IPS-15b (cell line): ENCODE results near the gene TOMM40.

Experiments used
- H3K27me3 ChIP-seq: one replicate; pipeline ENCODE4 v1.6.1; 2013; ENCODE audit warnings: low read length; ENCODE audit not compliant: control insufficient read depth, insufficient read depth
- H3K36me3 ChIP-seq: one replicate; pipeline ENCODE4 v1.6.1; 2013; ENCODE audit warnings: low read length; ENCODE audit not compliant: control insufficient read depth, insufficient read depth
- H3K4me1 ChIP-seq: one replicate; pipeline ENCODE4 v1.6.1; 2013; ENCODE audit warnings: mild to moderate bottlenecking, low read length; ENCODE audit not compliant: control insufficient read depth, insufficient read depth
- H3K4me3 ChIP-seq: one replicate; pipeline ENCODE4 v1.5.1; 2013; ENCODE audit warnings: low read depth, low read length
- H3K9ac ChIP-seq: one replicate; pipeline ENCODE4 v1.6.1; 2013; ENCODE audit warnings: low read depth, mild to moderate bottlenecking, low read length
- H3K9me3 ChIP-seq: one replicate; pipeline ENCODE4 v1.6.1; 2013; ENCODE audit warnings: mild to moderate bottlenecking, low read length; ENCODE audit not compliant: control insufficient read depth, insufficient read depth

TOMM40 gene

DNA sequence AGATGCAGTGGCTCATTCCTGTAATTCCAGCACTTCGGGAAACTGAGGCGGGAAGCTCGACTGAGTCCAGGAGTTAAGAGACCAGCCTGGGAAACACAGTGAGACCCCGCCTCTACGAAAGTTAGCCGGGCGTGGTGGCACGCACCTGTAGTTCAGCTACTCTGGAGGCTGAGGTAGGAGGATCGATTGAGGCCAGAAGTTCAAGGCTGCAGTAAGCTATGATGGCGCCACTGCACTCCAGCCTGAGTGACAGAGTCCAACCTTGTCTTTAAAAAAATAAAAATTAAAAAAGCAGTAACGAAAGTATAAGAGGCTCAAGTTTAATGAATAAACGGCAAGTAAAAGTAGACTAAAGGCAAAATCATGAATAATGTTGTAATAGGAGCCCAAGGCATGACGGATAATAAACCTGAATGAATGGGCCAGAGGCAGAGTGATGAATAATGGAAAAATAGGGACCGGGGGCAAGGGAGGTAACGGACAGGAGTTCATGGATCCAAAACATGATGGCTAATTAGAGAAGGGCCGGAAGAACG lies 1.2 kb upstream of the TOMM40 start:
- Histone ChIP-seq H3K27me3 (no peaks in the 10 kb centered on the region), H3K36me3 (peaks cover 46% of the 10 kb centered on the region), H3K4me3 (peak overlapping the region; percentile 66), H3K4me1 (peaks cover 4% of the 10 kb centered on the region), H3K9ac (peak overlapping the region; percentile 66), H3K9me3 (no peaks in the 10 kb centered on the region)

DNA sequence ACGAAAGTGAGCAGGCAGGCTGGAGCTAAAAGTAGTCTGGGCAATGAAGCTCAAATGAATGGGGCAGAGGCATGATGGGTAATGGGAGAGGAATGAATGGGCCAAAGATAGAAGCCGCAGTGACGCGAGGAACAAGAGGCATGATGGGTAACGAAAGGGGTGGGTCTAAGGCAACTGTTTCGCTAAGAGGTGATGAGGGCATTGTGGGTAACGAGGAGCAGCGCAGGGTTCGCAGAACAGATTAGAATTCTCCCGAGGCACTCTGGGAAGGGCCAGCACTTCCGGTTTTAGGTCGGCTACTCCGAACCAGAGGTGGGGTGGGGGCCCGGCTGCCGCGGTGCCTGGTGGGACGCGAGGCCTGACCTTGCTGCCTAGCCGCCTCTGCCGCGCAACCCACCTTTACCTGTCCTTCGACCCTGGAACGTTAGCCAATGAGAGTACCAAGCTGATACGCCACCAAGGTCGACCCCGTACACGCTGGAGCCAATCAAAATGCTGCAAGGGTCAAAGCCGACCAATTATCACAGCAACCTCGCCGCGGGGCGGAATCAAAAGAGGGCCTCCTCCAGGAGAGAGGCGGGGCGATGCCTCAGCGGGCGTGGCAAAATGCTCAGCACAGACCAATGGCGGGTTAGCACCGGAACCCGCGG lies 563 bp upstream of the TOMM40 start:
- Histone ChIP-seq H3K4me1 (peaks cover 4% of the 10 kb centered on the region), H3K4me3 (peak overlapping the region; percentile 66), H3K27me3 (no peaks in the 10 kb centered on the region), H3K36me3 (peaks cover 52% of the 10 kb centered on the region), H3K9me3 (no peaks in the 10 kb centered on the region), H3K9ac (peak overlapping the region; percentile 66)

DNA sequence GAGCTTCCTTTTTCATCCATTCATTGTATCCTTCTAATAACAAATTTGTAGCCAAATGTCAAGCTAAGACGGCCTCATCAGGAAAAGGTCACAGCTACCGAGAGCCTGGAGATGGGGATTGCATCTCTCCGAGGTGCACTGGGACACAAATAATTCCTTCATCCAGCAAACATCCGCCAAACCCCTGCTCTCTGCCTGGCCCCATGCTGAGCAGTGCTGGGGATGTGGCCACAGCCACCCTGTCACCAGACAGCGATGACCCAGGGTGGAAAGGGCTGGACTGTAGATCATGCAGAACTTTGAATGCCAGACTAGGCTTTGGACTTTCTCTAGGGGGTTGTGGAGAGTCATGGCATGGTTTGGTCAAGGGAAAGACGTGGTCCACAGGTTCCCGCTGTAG lies 1.9 kb downstream of the TOMM40 start:
- Histone ChIP-seq H3K27me3 (no peaks in the 10 kb centered on the region), H3K4me1 (peaks cover 4% of the 10 kb centered on the region), H3K36me3 (peaks cover 56% of the 10 kb centered on the region), H3K9ac (no peak overlapping the region), H3K4me3 (no peak overlapping the region), H3K9me3 (no peaks in the 10 kb centered on the region)

DNA sequence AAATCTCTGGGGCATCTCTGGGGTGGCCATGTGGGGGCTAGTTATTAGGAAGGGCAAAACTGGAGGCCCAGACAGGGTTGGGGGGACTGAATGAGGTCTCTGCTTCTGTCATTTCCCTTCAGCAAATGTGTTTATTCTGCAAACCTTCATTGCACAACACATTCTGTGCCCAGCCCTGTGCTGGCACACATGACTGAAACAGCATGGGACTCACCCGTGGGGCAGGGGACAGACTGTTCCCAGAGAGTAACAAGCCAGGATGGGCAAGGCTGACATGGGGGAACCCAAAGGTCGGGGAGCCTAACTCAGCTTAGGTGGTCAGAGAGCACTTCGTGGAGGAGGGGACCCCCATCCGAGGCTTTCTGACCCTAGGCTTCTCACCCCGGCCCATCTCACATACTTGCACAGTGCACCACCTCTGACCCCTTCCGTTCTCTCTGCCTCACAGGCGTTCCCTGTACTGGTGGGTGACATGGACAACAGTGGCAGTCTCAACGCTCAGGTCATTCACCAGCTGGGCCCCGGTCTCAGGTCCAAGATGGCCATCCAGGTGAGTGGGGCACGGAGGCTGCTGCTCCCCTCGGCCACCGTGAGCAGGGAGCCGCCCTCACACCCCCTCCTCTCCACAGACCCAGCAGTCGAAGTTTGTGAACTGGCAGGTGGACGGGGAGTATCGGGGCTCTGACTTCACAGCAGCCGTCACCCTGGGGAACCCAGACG lies 2.4 kb downstream of the TOMM40 start:
- peaks cover 4% of the 10 kb centered on the region for H3K4me1 ChIP-seq
- no peaks in the 10 kb centered on the region for H3K9me3 ChIP-seq
- H3K36me3 ChIP-seq: peaks cover 55% of the 10 kb centered on the region
- no peak overlapping the region for H3K9ac ChIP-seq
- H3K4me3 ChIP-seq: no peak overlapping the region
- H3K27me3 ChIP-seq: no peaks in the 10 kb centered on the region

DNA sequence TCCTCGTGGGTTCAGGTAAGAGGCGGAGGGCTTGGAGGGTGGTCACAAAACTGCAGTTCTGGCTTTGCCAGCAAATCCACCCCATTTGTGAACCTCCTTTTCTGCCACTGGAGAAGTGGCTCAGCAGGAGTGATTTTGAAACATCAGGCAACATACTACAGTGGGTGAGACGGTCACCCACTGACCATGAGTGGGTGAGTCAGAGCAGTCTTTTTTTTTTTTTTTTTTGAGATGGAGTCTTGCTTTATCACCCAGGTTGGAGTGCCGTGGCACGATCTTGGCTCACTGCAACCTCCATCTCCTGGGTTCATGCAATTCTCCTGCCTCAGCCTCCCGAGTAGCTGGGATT lies 3.0 kb downstream of the TOMM40 start:
- Histone ChIP-seq H3K4me3 (no peak overlapping the region), H3K36me3 (peaks cover 55% of the 10 kb centered on the region), H3K4me1 (peaks cover 4% of the 10 kb centered on the region), H3K9ac (no peak overlapping the region), H3K9me3 (no peaks in the 10 kb centered on the region), H3K27me3 (no peaks in the 10 kb centered on the region)

DNA sequence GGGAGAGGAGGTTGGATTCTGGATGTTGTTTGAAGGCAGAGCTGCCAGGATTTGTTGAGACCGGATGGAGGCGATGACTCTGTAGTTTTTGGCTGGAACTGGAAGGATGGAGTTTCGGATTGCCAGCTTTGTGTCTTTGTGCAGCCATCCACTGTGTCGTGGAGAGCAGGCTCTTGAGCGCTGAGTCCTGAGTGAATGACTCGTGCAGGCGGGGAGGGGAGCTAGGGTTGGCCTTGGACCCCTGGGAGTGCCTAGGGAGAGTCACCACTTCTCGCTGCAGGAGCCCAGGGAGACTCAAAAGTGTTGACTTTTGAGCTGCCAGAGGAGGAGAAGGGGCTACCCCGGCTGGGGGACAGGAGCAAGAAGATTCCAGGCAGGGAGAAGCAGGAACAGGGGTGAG lies 3.9 kb downstream of the TOMM40 start:
- no peak overlapping the region for H3K4me3 ChIP-seq
- H3K9me3 ChIP-seq: no peaks in the 10 kb centered on the region
- peaks cover 57% of the 10 kb centered on the region for H3K36me3 ChIP-seq
- no peaks in the 10 kb centered on the region for H3K27me3 ChIP-seq
- H3K4me1 ChIP-seq: peaks cover 4% of the 10 kb centered on the region
- no peak overlapping the region for H3K9ac ChIP-seq

DNA sequence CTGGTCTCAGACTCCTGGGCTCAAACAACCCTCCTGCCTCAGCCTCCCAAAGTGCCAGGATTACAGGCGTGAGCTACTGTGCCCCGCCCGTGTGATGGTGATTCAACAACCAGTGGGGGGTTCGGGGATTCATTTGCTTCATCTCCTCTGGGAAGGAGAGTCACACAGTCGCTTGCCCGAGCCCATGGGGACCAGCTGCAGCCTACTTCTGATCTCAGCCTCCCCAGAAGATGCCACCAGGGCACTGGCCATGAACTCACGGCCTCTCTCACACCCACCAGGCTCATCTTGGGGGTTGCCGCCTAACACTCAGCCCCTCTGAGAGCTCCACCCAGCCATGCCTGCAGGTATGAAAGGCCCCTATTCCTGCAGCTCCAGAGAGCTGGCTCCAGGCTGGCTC lies 6.8 kb downstream of the TOMM40 start:
- Histone ChIP-seq H3K36me3 (peaks cover 69% of the 10 kb centered on the region), H3K27me3 (no peaks in the 10 kb centered on the region), H3K9ac (no peak overlapping the region), H3K4me3 (no peak overlapping the region), H3K9me3 (no peaks in the 10 kb centered on the region), H3K4me1 (no peaks in the 10 kb centered on the region)

DNA sequence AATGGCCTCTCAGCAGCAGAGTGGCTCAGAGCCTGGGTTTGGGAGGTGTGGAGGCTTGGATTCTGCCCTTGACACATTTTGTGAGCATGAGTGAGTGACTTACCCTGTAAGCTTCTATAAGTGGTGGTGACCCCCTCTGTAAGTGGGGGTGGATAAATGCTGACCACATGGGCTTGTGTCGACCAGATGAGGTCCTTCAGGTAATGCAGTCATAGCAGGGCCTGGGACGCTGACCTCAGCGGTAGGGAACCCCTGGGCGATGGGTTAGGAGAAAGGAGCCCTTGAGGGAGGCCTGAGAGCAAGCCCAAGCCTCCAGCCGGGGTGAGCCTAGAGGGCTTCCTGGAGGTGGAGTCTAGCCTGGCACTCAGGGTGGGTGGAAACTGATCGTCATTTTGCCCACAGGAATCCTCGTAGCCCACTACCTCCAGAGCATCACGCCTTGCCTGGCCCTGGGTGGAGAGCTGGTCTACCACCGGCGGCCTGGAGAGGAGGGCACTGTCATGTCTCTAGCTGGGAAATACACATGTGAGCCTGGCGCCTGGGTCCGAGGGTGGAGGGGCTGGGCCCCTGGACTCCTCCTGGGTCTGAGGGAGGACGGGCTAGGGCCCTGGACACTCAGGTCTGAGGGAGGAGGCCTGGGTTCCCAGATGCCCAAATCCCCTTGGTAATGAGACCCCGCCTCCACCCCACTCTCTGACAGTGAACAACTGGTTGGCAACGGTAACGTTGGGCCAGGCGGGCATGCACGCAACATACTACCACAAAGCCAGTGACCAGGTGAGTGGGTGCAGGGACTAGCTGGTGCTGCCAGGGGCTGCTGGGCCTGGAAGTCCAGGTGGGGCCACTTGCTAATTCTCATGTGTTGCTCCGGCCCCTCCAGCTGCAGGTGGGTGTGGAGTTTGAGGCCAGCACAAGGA lies 9.5 kb downstream of the TOMM40 start:
- H3K36me3 ChIP-seq: peaks cover 44% of the 10 kb centered on the region
- H3K4me3 ChIP-seq: no peak overlapping the region
- H3K4me1 ChIP-seq: peaks cover 2% of the 10 kb centered on the region
- no peak overlapping the region for H3K9ac ChIP-seq
- no peaks in the 10 kb centered on the region for H3K27me3 ChIP-seq
- H3K9me3 ChIP-seq: no peaks in the 10 kb centered on the region

DNA sequence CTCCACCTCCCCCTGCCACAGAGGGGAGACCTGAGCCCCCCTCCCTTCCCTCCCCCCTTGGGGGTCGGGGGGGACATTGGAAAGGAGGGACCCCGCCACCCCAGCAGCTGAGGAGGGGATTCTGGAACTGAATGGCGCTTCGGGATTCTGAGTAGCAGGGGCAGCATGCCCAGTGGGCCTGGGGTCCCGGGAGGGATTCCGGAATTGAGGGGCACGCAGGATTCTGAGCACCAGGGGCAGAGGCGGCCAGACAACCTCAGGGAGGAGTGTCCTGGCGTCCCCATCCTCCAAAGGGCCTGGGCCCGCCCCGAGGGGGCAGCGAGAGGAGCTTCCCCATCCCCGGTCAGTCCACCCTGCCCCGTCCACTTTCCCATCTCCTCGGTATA lies 12.2 kb downstream of the TOMM40 start:
- no peaks in the 10 kb centered on the region for H3K27me3 ChIP-seq
- H3K4me1 ChIP-seq: peaks cover 2% of the 10 kb centered on the region
- no peak overlapping the region for H3K4me3 ChIP-seq
- no peaks in the 10 kb centered on the region for H3K9me3 ChIP-seq
- peaks cover 35% of the 10 kb centered on the region for H3K36me3 ChIP-seq
- H3K9ac ChIP-seq: no peak overlapping the region

DNA sequence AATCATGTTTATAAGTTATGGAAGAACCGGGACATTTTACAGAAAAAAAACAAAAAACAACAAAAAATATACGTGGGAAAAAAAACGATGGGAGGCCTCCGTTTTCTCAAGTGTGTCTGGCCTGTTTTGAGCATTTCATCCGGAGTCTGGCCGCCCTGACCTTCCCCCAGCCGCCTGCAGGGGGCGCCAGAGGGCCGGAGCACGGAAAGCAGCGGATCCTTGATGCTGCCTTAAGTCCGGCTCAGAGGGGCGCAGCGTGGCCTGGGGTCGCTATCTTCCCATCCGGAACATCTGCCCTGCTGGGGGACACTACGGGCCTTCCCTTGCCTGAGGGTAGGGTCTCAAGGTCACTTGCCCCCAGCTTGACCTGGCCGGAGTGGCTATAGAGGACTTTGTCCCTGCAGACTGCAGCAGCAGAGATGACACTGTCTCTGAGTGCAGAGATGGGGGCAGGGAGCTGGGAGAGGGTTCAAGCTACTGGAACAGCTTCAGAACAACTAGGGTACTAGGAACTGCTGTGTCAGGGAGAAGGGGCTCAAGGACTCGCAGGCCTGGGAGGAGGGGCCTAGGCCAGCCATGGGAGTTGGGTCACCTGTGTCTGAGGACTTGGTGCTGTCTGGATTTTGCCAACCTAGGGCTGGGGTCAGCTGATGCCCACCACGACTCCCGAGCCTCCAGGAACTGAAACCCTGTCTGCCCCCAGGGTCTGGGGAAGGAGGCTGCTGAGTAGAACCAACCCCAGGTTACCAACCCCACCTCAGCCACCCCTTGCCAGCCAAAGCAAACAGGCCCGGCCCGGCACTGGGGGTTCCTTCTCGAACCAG lies 12.8 kb downstream of the TOMM40 start:
- Histone ChIP-seq H3K9me3 (no peaks in the 10 kb centered on the region), H3K4me1 (peaks cover 2% of the 10 kb centered on the region), H3K36me3 (peaks cover 41% of the 10 kb centered on the region), H3K4me3 (peak overlapping the region; percentile 35), H3K27me3 (no peaks in the 10 kb centered on the region), H3K9ac (peak overlapping the region; percentile 16)

DNA sequence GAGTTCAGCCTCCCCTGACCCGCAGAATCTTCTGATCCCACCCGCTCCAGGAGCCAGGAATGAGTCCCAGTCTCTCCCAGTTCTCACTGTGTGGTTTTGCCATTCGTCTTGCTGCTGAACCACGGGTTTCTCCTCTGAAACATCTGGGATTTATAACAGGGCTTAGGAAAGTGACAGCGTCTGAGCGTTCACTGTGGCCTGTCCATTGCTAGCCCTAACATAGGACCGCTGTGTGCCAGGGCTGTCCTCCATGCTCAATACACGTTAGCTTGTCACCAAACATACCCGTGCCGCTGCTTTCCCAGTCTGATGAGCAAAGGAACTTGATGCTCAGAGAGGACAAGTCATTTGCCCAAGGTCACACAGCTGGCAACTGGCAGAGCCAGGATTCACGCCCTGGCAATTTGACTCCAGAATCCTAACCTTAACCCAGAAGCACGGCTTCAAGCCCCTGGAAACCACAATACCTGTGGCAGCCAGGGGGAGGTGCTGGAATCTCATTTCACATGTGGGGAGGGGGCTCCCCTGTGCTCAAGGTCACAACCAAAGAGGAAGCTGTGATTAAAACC lies 13.5 kb downstream of the TOMM40 start:
- Histone ChIP-seq H3K9ac (no peak overlapping the region), H3K4me3 (peak overlapping the region; percentile 11), H3K9me3 (no peaks in the 10 kb centered on the region), H3K4me1 (peaks cover 2% of the 10 kb centered on the region), H3K27me3 (no peaks in the 10 kb centered on the region), H3K36me3 (peaks cover 48% of the 10 kb centered on the region)
